Duodenal mucosa (tissue), 2 donors: ENCODE measurements around the gene C2CD2.

Source experiments
- H3K27ac ChIP-seq: one replicate; pipeline ENCODE4 v1.7.0; 2013; ENCODE audit warnings: low read depth, low read length
- H3K27me3 ChIP-seq, 2 donors: one replicate each; pipeline ENCODE4 v1.7.0; 2013; ENCODE audit warnings: low read length in 2 of 2, control low read depth in 1 of 2; ENCODE audit not compliant: insufficient read depth in 2 of 2, control insufficient read depth in 1 of 2
- H3K36me3 ChIP-seq, 2 donors: one replicate each; pipeline ENCODE4 v1.7.0; 2013; ENCODE audit warnings: low read length in 2 of 2, control low read depth in 1 of 2; ENCODE audit not compliant: insufficient read depth in 2 of 2, control insufficient read depth in 1 of 2
- H3K4me1 ChIP-seq, 2 donors: one replicate each; pipeline ENCODE4 v1.7.0; 2013; ENCODE audit warnings: low read length in 2 of 2, control low read depth in 1 of 2; ENCODE audit not compliant: insufficient read depth in 2 of 2, control insufficient read depth in 1 of 2
- H3K4me3 ChIP-seq, 2 donors: one replicate each; pipeline ENCODE4 v1.7.0; 2013; ENCODE audit warnings: low read length in 2 of 2, low read depth in 1 of 2
- H3K9ac ChIP-seq, 2 donors: one replicate each; pipeline ENCODE4 v1.7.0; 2013; ENCODE audit warnings: low read length in 2 of 2, low read depth in 1 of 2
- H3K9me3 ChIP-seq, 2 donors: one replicate each; pipeline ENCODE4 v1.7.0; 2013; ENCODE audit warnings: low read length in 2 of 2, control low read depth in 1 of 2; ENCODE audit not compliant: control insufficient read depth in 1 of 2

The C2CD2 gene

GRCh38 chr21:41991659-41992058 is 37.8 kb upstream of the C2CD2 start:
- Histone ChIP-seq H3K9ac (no peak overlapping the region), H3K4me3 (no peak overlapping the region), H3K27ac (no peak overlapping the region), H3K36me3 (peaks cover 15 to 39% of the 10 kb centered on the region in 2 donors), H3K27me3 (no peaks in the 10 kb centered on the region), H3K4me1 (no peaks in the 10 kb centered on the region), H3K9me3 (no peaks in the 10 kb centered on the region)

- no peak overlapping the region for H3K27ac ChIP-seq
- H3K9me3 ChIP-seq: no peaks in the 10 kb centered on the region
- H3K4me1 ChIP-seq: no peaks in the 10 kb centered on the region
- H3K36me3 ChIP-seq: peaks cover 15 to 32% of the 10 kb centered on the region in 2 donors
- H3K27me3 ChIP-seq: no peaks in the 10 kb centered on the region
- no peak overlapping the region for H3K4me3 ChIP-seq
- no peak overlapping the region for H3K9ac ChIP-seq
Measured at GRCh38 chr21:41989698-41990097, 35.9 kb upstream of the C2CD2 start.

- no peak overlapping the region for H3K9ac ChIP-seq
Measured at GRCh38 chr21:41987310-41987709, 33.5 kb upstream of the C2CD2 start.

GRCh38 chr21:41985662-41986416 is 32.0 kb upstream of the C2CD2 start:
- no peaks in the 10 kb centered on the region for H3K9me3 ChIP-seq
- H3K27ac ChIP-seq: no peak overlapping the region
- no peaks in the 10 kb centered on the region for H3K4me1 ChIP-seq
- no peaks in the 10 kb centered on the region for H3K27me3 ChIP-seq
- H3K4me3 ChIP-seq: no peak overlapping the region
- H3K36me3 ChIP-seq: peaks cover 0 to under 1% of the 10 kb centered on the region in 2 donors
- no peak overlapping the region for H3K9ac ChIP-seq

More at GRCh38 chr21:41987310-41987709, 33.5 kb upstream of the C2CD2 start:
- Histone ChIP-seq H3K4me1 (no peaks in the 10 kb centered on the region), H3K27ac (no peak overlapping the region), H3K4me3 (no peak overlapping the region), H3K9me3 (no peaks in the 10 kb centered on the region), H3K27me3 (no peaks in the 10 kb centered on the region), H3K36me3 (peaks cover 13 to 15% of the 10 kb centered on the region in 2 donors)

- H3K36me3 ChIP-seq: no peaks in the 10 kb centered on the region
Measured at GRCh38 chr21:41983229-41983628, 29.4 kb upstream of the C2CD2 start.

GRCh38 chr21:41980561-41980960 is 26.7 kb upstream of the C2CD2 start:
- Histone ChIP-seq H3K27ac (no peak overlapping the region), H3K4me3 (no peak overlapping the region), H3K27me3 (no peaks in the 10 kb centered on the region), H3K9me3 (peaks cover 0 to 7% of the 10 kb centered on the region in 2 donors), H3K9ac (no peak overlapping the region), H3K4me1 (no peaks in the 10 kb centered on the region), H3K36me3 (no peaks in the 10 kb centered on the region)

More at GRCh38 chr21:41983229-41983628, 29.4 kb upstream of the C2CD2 start:
- Histone ChIP-seq H3K27ac (no peak overlapping the region), H3K27me3 (no peaks in the 10 kb centered on the region), H3K9me3 (peaks cover 0 to 7% of the 10 kb centered on the region in 2 donors), H3K9ac (no peak overlapping the region), H3K4me1 (no peaks in the 10 kb centered on the region), H3K4me3 (no peak overlapping the region)

- Histone ChIP-seq H3K36me3 (no peaks in the 10 kb centered on the region), H3K27ac (no peak overlapping the region), H3K4me3 (no peak overlapping the region), H3K9me3 (peaks cover 0 to 7% of the 10 kb centered on the region in 2 donors), H3K4me1 (no peaks in the 10 kb centered on the region), H3K9ac (no peak overlapping the region), H3K27me3 (no peaks in the 10 kb centered on the region)
Measured at GRCh38 chr21:41979751-41980369, 26.0 kb upstream of the C2CD2 start.

GRCh38 chr21:41979335-41979734 is 25.5 kb upstream of the C2CD2 start:
- Histone ChIP-seq H3K27me3 (no peaks in the 10 kb centered on the region), H3K4me1 (peaks cover 2 to 4% of the 10 kb centered on the region in 2 donors), H3K9ac (no peak overlapping the region), H3K27ac (no peak overlapping the region), H3K36me3 (no peaks in the 10 kb centered on the region), H3K4me3 (no peak overlapping the region), H3K9me3 (peaks cover 0 to 7% of the 10 kb centered on the region in 2 donors)

- H3K36me3 ChIP-seq: no peaks in the 10 kb centered on the region
- no peak overlapping the region for H3K9ac ChIP-seq
- H3K9me3 ChIP-seq: peaks cover 0 to 7% of the 10 kb centered on the region in 2 donors
- H3K27me3 ChIP-seq: no peaks in the 10 kb centered on the region
- peaks cover 12 to 17% of the 10 kb centered on the region in 2 donors for H3K4me1 ChIP-seq
- H3K27ac ChIP-seq: no peak overlapping the region
- H3K4me3 ChIP-seq: no peak overlapping the region
Measured at GRCh38 chr21:41977034-41977950, 23.5 kb upstream of the C2CD2 start.

- no peak overlapping the region for H3K9ac ChIP-seq
- H3K27ac ChIP-seq: no peak overlapping the region
- H3K9me3 ChIP-seq: peaks cover 0 to 7% of the 10 kb centered on the region in 2 donors
- no peak overlapping the region for H3K4me3 ChIP-seq
- peaks cover 12 to 17% of the 10 kb centered on the region in 2 donors for H3K4me1 ChIP-seq
- H3K27me3 ChIP-seq: no peaks in the 10 kb centered on the region
- no peaks in the 10 kb centered on the region for H3K36me3 ChIP-seq
Measured at GRCh38 chr21:41976611-41977010, 22.8 kb upstream of the C2CD2 start.
